Ishikawa (cell line): Measurements from ENCODE around the gene CCDC134.

Source experiments
- CEBPB ChIP-seq: IDR thresholded peaks from 2 replicates; pipeline ENCODE4 v1.6.1; 2012
- EGR1 ChIP-seq: IDR thresholded peaks from 2 replicates; pipeline ENCODE4 v1.6.1; 2012
- MAX ChIP-seq: IDR thresholded peaks from 2 replicates; pipeline ENCODE4 v1.6.1; 2012
- RAD21 ChIP-seq: IDR thresholded peaks from 2 replicates; pipeline ENCODE4 v1.6.1; 2012; ENCODE audit warnings: low read depth
- TAF1 ChIP-seq: IDR thresholded peaks from 2 replicates; pipeline ENCODE4 v1.6.1; 2012; ENCODE audit warnings: low read depth, mild to moderate bottlenecking
- TF ChIP-seq, protein P1 (sequence below): IDR thresholded peaks from 2 replicates; pipeline ENCODE4 v1.6.1; 2012; ENCODE audit warnings: low read depth, mild to moderate bottlenecking

DNA sequence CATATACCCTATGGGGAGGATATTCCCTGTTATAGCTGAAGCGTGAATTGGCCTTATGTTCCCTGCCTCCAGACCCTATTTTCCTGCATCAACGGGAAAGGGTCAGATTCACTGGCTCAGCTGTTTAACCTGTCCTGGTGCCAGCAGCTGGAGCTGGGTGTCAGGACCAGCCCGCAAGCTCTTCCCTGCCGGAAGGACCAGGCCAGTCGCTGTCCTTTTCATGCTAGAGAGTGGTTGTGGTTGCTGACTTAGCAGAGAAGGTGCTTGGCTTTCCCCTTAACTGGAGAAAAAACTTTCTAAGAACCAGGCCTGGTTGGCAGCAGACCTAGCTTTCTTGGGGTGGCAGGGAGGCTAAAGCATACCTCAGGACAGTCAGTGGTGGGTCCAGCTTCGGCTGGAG, 27.2 kb downstream of the CCDC134 start:
- TF ChIP-seq TAF1 (no peak), RAD21 (no peak), CEBPB (no peak), EGR1 (no peak), MAX (no peak)
- TF ChIP-seq, protein P1, sequence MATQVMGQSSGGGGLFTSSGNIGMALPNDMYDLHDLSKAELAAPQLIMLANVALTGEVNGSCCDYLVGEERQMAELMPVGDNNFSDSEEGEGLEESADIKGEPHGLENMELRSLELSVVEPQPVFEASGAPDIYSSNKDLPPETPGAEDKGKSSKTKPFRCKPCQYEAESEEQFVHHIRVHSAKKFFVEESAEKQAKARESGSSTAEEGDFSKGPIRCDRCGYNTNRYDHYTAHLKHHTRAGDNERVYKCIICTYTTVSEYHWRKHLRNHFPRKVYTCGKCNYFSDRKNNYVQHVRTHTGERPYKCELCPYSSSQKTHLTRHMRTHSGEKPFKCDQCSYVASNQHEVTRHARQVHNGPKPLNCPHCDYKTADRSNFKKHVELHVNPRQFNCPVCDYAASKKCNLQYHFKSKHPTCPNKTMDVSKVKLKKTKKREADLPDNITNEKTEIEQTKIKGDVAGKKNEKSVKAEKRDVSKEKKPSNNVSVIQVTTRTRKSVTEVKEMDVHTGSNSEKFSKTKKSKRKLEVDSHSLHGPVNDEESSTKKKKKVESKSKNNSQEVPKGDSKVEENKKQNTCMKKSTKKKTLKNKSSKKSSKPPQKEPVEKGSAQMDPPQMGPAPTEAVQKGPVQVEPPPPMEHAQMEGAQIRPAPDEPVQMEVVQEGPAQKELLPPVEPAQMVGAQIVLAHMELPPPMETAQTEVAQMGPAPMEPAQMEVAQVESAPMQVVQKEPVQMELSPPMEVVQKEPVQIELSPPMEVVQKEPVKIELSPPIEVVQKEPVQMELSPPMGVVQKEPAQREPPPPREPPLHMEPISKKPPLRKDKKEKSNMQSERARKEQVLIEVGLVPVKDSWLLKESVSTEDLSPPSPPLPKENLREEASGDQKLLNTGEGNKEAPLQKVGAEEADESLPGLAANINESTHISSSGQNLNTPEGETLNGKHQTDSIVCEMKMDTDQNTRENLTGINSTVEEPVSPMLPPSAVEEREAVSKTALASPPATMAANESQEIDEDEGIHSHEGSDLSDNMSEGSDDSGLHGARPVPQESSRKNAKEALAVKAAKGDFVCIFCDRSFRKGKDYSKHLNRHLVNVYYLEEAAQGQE, result no peak
